Ecto neural progenitor cell (in vitro differentiated cells): ENCODE results near the gene SYNM.

Experiments used
- DNase-seq: peaks from one replicate; pipeline ENCODE4 v3.0.0-alpha.2; 2018; ENCODE audit warnings: low spot score

Gene SYNM

GRCh38 chr15:99167640-99168039, 62.8 kb downstream of the SYNM start:
- DNase-seq, result no peak

- DNase-seq, result no peak
These were observed 64.0 kb downstream of the SYNM start for GRCh38 chr15:99168601-99169580.

- no peak for DNase-seq
These were observed 65.0 kb downstream of the SYNM start for GRCh38 chr15:99169769-99170311.

- no peak for DNase-seq
These were observed 65.7 kb downstream of the SYNM start for GRCh38 chr15:99170476-99171065.

- no peak for DNase-seq
These were observed 67.3 kb downstream of the SYNM start for GRCh38 chr15:99172171-99172570.

GRCh38 chr15:99172989-99173388, 68.1 kb downstream of the SYNM start:
- no peak for DNase-seq

- DNase-seq, result no peak
These were observed 69.9 kb downstream of the SYNM start for GRCh38 chr15:99174567-99175395.

- no peak for DNase-seq
These were observed 71.9 kb downstream of the SYNM start for GRCh38 chr15:99176757-99177156.

- DNase-seq, result no peak
These were observed 72.8 kb downstream of the SYNM start for GRCh38 chr15:99177679-99178078.

- DNase-seq, result no peak
These were observed 75.4 kb downstream of the SYNM start for GRCh38 chr15:99180086-99180963.

- no peak for DNase-seq
These were observed 76.1 kb downstream of the SYNM start for GRCh38 chr15:99180964-99181306.

- no peak for DNase-seq
These were observed 76.7 kb downstream of the SYNM start for GRCh38 chr15:99181545-99181971.

GRCh38 chr15:99182791-99183190, 77.9 kb downstream of the SYNM start:
- DNase-seq, result no peak
